Keratinocyte (primary cell): Measurements from ENCODE around the gene LILRA6. TPM values are rescaled to one million over a fixed set of nuclear protein-coding genes. Genes with fewer than 3 reads are reported as not detected.
A peak's percentile ranks its signal among the peaks of the same experiment; 100 is the strongest.

ENCODE experiments used
- DNase-seq: peaks from one replicate; pipeline ENCODE4 v3.0.0-alpha.2; 2011; ENCODE audit warnings: low read depth, missing footprints, low spot score
- FAIRE-seq: peaks from 2 replicates; lab custom pipeline; 2011; peaks lifted over from hg19 to GRCh38; lab: Jason Lieb, UNC
- H2AFZ ChIP-seq: 2 replicates; pipeline ENCODE4 v1.6.0; 2012; ENCODE audit warnings: low read length, control low read depth, inconsistent platforms; ENCODE audit not compliant: control insufficient read depth
- H3K27ac ChIP-seq: 2 replicates; pipeline ENCODE4 v1.5.1; 2011; ENCODE audit warnings: low read length; ENCODE audit not compliant: control insufficient read depth, insufficient read depth
- H3K27me3 ChIP-seq: 3 replicates; pipeline ENCODE4 v1.6.0; 2011; ENCODE audit warnings: low read length; ENCODE audit not compliant: control insufficient read depth, insufficient read depth; ENCODE audit errors: extremely low read depth
- H3K36me3 ChIP-seq, 2 experiments: 2 replicates in 1 of 2; 3 replicates in 1 of 2; pipeline ENCODE4 v1.5.1; 2011; ENCODE audit warnings: low read length in 2 of 2, mild to moderate bottlenecking in 1 of 2; ENCODE audit not compliant: control insufficient read depth in 2 of 2, insufficient read depth in 2 of 2; ENCODE audit errors: extremely low read depth in 1 of 2
- H3K4me1 ChIP-seq: 3 replicates; pipeline ENCODE4 v1.5.1; 2011; ENCODE audit warnings: low read length; ENCODE audit not compliant: control insufficient read depth, insufficient read depth; ENCODE audit errors: extremely low read depth
- H3K4me2 ChIP-seq: 3 replicates; pipeline ENCODE4 v1.6.0; 2011; ENCODE audit warnings: low read depth, low read length; ENCODE audit not compliant: control insufficient read depth, insufficient read depth; ENCODE audit errors: extremely low read depth
- H3K4me3 ChIP-seq, 3 experiments: fragments of 200-600 bp in 1 of 3; sonication (generic) in 1 of 3; 2 replicates in 2 of 3; 3 replicates in 1 of 3; pipeline ENCODE4 v1.5.1; 2011 to 2016; ENCODE audit warnings: low read length in 3 of 3, mild to moderate bottlenecking in 3 of 3, control low read depth in 2 of 3, inconsistent platforms in 1 of 3, low read depth in 1 of 3, mixed read lengths in 1 of 3, mixed run types in 1 of 3, moderate library complexity in 1 of 3; ENCODE audit not compliant: control insufficient read depth in 2 of 3, insufficient read depth in 2 of 3; ENCODE audit errors: extremely low read depth in 1 of 3
- H3K79me2 ChIP-seq: 2 replicates; pipeline ENCODE4 v1.6.0; 2012; ENCODE audit warnings: low read length; ENCODE audit not compliant: control insufficient read depth, insufficient read depth
- H3K9ac ChIP-seq: 3 replicates; pipeline ENCODE4 v1.6.0; 2011; ENCODE audit warnings: low read length; ENCODE audit not compliant: control insufficient read depth, insufficient read depth; ENCODE audit errors: extremely low read depth
- H3K9me1 ChIP-seq: 3 replicates; pipeline ENCODE4 v1.6.0; 2011; ENCODE audit warnings: low read length; ENCODE audit not compliant: control insufficient read depth, insufficient read depth; ENCODE audit errors: extremely low read depth
- H3K9me3 ChIP-seq: 2 replicates; pipeline ENCODE4 v1.5.1; 2012; ENCODE audit warnings: low read depth, low read length; ENCODE audit not compliant: control insufficient read depth
- H4K20me1 ChIP-seq: 3 replicates; pipeline ENCODE4 v1.6.0; 2011; ENCODE audit warnings: low read length; ENCODE audit not compliant: control insufficient read depth, insufficient read depth; ENCODE audit errors: extremely low read depth
- EZH2 ChIP-seq: IDR thresholded peaks from one replicate; pipeline ENCODE4 v1.6.1; 2012; ENCODE audit warnings: inconsistent platforms, mild to moderate bottlenecking, low read length, moderate library complexity
- dilution Hi-C: fragments of 300-500 bp; cut with MboI; formaldehyde crosslinking; loops from one replicate; pipeline ENCODE4 v1.7.0; 2020; ENCODE audit warnings: low sequenced_read_pairs; ENCODE audit not compliant: extremely low pct_ligation_motif_present
- polyA plus RNA-seq, 5 experiments: library from polyadenylated mRNA; depleted of rRNA in 3 of 5; stranded (reverse) in 3 of 5; stranded (forward) in 1 of 5; unstranded in 1 of 5; fragments of >200 nt; gene quantifications; 1 replicate in 1 of 5; 2 replicates in 3 of 5; 3 replicates in 1 of 5; pipeline versions ENCODE4 v1.2.1 to v1.2.3, GENCODE V29; 2011 to 2012; ENCODE audit warnings: missing spikeins in 2 of 5, low read depth in 1 of 5, low replicate concordance in 1 of 5
- TF ChIP-seq, protein P1 (sequence below), 3 experiments: IDR thresholded peaks in 1 of 3; conservative IDR thresholded peaks in 1 of 3; optimal IDR thresholded peaks in 1 of 3; 2 replicates in 2 of 3; 3 replicates in 1 of 3; pipeline versions ENCODE3 to v1.5.1; 2011; ENCODE audit warnings: low read length in 3 of 3, mild to moderate bottlenecking in 3 of 3, moderate library complexity in 2 of 3, control low read depth in 1 of 3, inconsistent platforms in 1 of 3; ENCODE audit not compliant: insufficient read depth in 2 of 3; ENCODE audit errors: extremely low read depth in 1 of 3

The LILRA6 gene
- polyA plus RNA-seq, 1 donor (not counting 4 experiments of a cell fraction or from before 2014, with no cell fraction given), result not detected

DNA sequence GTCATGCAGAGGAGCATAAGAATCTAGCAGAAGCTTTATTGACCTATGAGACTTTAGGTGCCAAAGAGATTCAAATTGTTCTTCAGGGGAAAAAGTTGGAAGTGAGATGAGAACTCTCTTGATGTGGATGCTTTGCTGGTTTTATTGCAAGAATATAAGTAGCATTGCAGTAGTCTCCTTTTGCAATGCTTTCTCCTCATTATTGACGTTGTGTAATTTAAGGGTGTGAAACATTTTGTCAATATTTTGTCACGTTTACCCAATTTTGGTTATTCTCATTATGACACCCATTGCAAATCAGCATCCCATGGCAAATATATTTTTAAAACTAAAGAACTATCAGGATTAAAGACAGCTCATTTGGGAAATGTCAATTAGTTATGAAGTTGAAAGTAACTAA is 26.3 kb upstream of the LILRA6 start:
- H3K27me3 ChIP-seq, result no peaks in the 10 kb centered on the region
- no peaks in the 10 kb centered on the region for H4K20me1 ChIP-seq
- no peaks in the 10 kb centered on the region for H3K9me3 ChIP-seq
- FAIRE-seq, result no peak
- no peak overlapping the region for H3K9ac ChIP-seq
- H3K4me1 ChIP-seq, result no peaks in the 10 kb centered on the region
- no peak for DNase-seq
- no peak overlapping the region for H3K27ac ChIP-seq
- H3K79me2 ChIP-seq, result no peaks in the 10 kb centered on the region
- no peak overlapping the region for H2AFZ ChIP-seq
- no peak for TF ChIP-seq EZH2
- TF ChIP-seq, protein P1, sequence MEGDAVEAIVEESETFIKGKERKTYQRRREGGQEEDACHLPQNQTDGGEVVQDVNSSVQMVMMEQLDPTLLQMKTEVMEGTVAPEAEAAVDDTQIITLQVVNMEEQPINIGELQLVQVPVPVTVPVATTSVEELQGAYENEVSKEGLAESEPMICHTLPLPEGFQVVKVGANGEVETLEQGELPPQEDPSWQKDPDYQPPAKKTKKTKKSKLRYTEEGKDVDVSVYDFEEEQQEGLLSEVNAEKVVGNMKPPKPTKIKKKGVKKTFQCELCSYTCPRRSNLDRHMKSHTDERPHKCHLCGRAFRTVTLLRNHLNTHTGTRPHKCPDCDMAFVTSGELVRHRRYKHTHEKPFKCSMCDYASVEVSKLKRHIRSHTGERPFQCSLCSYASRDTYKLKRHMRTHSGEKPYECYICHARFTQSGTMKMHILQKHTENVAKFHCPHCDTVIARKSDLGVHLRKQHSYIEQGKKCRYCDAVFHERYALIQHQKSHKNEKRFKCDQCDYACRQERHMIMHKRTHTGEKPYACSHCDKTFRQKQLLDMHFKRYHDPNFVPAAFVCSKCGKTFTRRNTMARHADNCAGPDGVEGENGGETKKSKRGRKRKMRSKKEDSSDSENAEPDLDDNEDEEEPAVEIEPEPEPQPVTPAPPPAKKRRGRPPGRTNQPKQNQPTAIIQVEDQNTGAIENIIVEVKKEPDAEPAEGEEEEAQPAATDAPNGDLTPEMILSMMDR (optimal IDR thresholded peaks at IDR 0.05 in 1 of 3, IDR thresholded peaks at IDR 0.05 in 1 of 3, conservative IDR thresholded peaks at IDR 0.05 in 1 of 3; ENCODE audit: extremely low read depth in 1 of 3, insufficient read depth in 2 of 3, low read length in 3 of 3), result no peak
- no peak overlapping the region for H3K4me3 ChIP-seq
- H3K4me2 ChIP-seq, result no peak overlapping the region
- H3K9me1 ChIP-seq, result no peaks in the 10 kb centered on the region
- dilution Hi-C loops, result no loop called here
- H3K36me3 ChIP-seq, result no peaks in the 10 kb centered on the region

GRCh38 chr19:54266133-54266532 is 23.5 kb upstream of the LILRA6 start:
- no peaks in the 10 kb centered on the region for H3K36me3 ChIP-seq
- FAIRE-seq, result no peak
- TF ChIP-seq, protein P1 (optimal IDR thresholded peaks at IDR 0.05 in 1 of 3, IDR thresholded peaks at IDR 0.05 in 1 of 3, conservative IDR thresholded peaks at IDR 0.05 in 1 of 3; ENCODE audit: extremely low read depth in 1 of 3, insufficient read depth in 2 of 3, low read length in 3 of 3), result peak; percentile 79 to 92 (median 79)
- no peak for TF ChIP-seq EZH2

More at GRCh38 chr19:54266133-54266532, 23.5 kb upstream of the LILRA6 start:
- no peaks in the 10 kb centered on the region for H3K4me1 ChIP-seq
- no peak overlapping the region for H2AFZ ChIP-seq
- no peaks in the 10 kb centered on the region for H4K20me1 ChIP-seq
- dilution Hi-C loops, result no loop called here
- DNase-seq, result peak; percentile 21
- no peaks in the 10 kb centered on the region for H3K27me3 ChIP-seq
- no peaks in the 10 kb centered on the region for H3K9me1 ChIP-seq
- H3K4me2 ChIP-seq, result no peak overlapping the region
- no peaks in the 10 kb centered on the region for H3K79me2 ChIP-seq
- no peak overlapping the region for H3K27ac ChIP-seq
- H3K9me3 ChIP-seq, result no peaks in the 10 kb centered on the region
- no peak overlapping the region for H3K4me3 ChIP-seq
- H3K9ac ChIP-seq, result no peak overlapping the region
